GM23338 (cell line): ENCODE data around the gene KRTAP5-3.

ENCODE experiments used
- EZH2 ChIP-seq: fragments of 200-600 bp; sonication (generic); IDR thresholded peaks from one replicate; pipeline ENCODE4 v1.8.0; 2017; ENCODE audit warnings: antibody characterized with exemption, mild to moderate bottlenecking, low read depth; ENCODE audit not compliant: unreplicated experiment
- REST ChIP-seq: IDR thresholded peaks from one replicate; pipeline ENCODE4 v1.6.1; 2018; ENCODE audit warnings: antibody characterized with exemption; ENCODE audit not compliant: unreplicated experiment
- TF ChIP-seq, protein P1 (sequence below), 2 experiments: fragments of 200-600 bp in 1 of 2; sonication (generic) in 1 of 2; conservative IDR thresholded peaks; 2 replicates each; pipeline versions ENCODE4 v1.5.1 to v1.6.1; 2016 to 2017; ENCODE audit warnings: antibody characterized with exemption in 2 of 2, low read depth in 2 of 2, mild to moderate bottlenecking in 2 of 2, moderate library complexity in 1 of 2

GRCh38 chr11:1618231-1618630 is 10.0 kb upstream of the KRTAP5-3 start:
- TF ChIP-seq EZH2 (no peak), REST (no peak)
- TF ChIP-seq, protein P1, sequence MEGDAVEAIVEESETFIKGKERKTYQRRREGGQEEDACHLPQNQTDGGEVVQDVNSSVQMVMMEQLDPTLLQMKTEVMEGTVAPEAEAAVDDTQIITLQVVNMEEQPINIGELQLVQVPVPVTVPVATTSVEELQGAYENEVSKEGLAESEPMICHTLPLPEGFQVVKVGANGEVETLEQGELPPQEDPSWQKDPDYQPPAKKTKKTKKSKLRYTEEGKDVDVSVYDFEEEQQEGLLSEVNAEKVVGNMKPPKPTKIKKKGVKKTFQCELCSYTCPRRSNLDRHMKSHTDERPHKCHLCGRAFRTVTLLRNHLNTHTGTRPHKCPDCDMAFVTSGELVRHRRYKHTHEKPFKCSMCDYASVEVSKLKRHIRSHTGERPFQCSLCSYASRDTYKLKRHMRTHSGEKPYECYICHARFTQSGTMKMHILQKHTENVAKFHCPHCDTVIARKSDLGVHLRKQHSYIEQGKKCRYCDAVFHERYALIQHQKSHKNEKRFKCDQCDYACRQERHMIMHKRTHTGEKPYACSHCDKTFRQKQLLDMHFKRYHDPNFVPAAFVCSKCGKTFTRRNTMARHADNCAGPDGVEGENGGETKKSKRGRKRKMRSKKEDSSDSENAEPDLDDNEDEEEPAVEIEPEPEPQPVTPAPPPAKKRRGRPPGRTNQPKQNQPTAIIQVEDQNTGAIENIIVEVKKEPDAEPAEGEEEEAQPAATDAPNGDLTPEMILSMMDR (conservative IDR thresholded peaks at IDR 0.05; ENCODE audit: low read depth in 2 of 2): no peak
